HCT116 (cell line): ENCODE measurements around the gene DPEP3. TPM values are rescaled to one million over a fixed set of nuclear protein-coding genes. Genes with fewer than 3 reads are reported as not detected.

ENCODE experiments used
- ATAC-seq: fragments of 200-7000 bp; cut with Tn5 transposase; 2 replicates; pipeline ENCODE4 v1.9.1; 2020; ENCODE audit warnings: mild to moderate bottlenecking, moderate library complexity
- BruUV-seq: library from RNA; stranded (reverse); fragments of 400-500 nt; replicated peaks from 2 replicates; lab custom pipeline; 2021; lab: Mats Ljungman, UMichigan
- CTCF ChIA-PET: fragments of 300-600 bp; sonication (Branson Sonifier 250); formaldehyde crosslinking; loops from one replicate; lab custom pipeline; 2021; ENCODE audit warnings: antibody characterized with exemption; lab: Charles Lee
- POLR2A ChIA-PET: fragments of 300-600, 350-600 bp; sonication (Branson Sonifier 250); formaldehyde crosslinking; loops from one replicate; lab custom pipeline; 2021; ENCODE audit warnings: antibody characterized with exemption; lab: Charles Lee
- RAD21 ChIA-PET, 2 experiments: fragments of 300-600 bp; sonication (Branson Sonifier 250); formaldehyde crosslinking; loops; one replicate each; lab custom pipeline; 2023; ENCODE audit warnings: low total read pairs in 2 of 2; ENCODE audit not compliant: uncharacterized antibody in 2 of 2, unreplicated experiment in 2 of 2, low non-redundant PET in 1 of 2; lab: Charles Lee
- DNase-seq: peaks from one replicate; pipeline ENCODE4 v3.0.0-alpha.2; 2010; ENCODE audit warnings: low read depth, low spot score
- H2AFZ ChIP-seq: fragments of 200-600 bp; shearing (Covaris generic), sonication (generic); 2 replicates; pipeline ENCODE4 v1.6.1; 2017; ENCODE audit warnings: low read depth, mixed run types, mixed read lengths, antibody characterized with exemption, low read length; ENCODE audit not compliant: poor library complexity, severe bottlenecking
- H3K27ac ChIP-seq: 2 replicates; pipeline ENCODE4 v1.5.1; 2012; ENCODE audit warnings: low read depth, low read length
- H3K27me3 ChIP-seq: fragments of 200-600 bp; sonication (generic); 2 replicates; pipeline ENCODE4 v1.6.1; 2016; ENCODE audit warnings: mixed run types, low read length, mixed read lengths; ENCODE audit not compliant: insufficient read depth
- H3K36me3 ChIP-seq, 2 experiments: fragments of 200-500 bp in 1 of 2; fragments of 200-600 bp in 1 of 2; sonication (Bioruptor generic) in 1 of 2; sonication (generic) in 1 of 2; 2 replicates each; pipeline versions ENCODE4 v1.5.1 to v1.6.1; 2014 to 2016; ENCODE audit warnings: low read length in 2 of 2, inconsistent platforms in 1 of 2, mixed read lengths in 1 of 2, mixed run types in 1 of 2; ENCODE audit not compliant: insufficient read depth in 2 of 2, control insufficient read depth in 1 of 2
- H3K4me1 ChIP-seq, 2 experiments: fragments of 200-600 bp in 1 of 2; sonication (generic) in 1 of 2; 2 replicates each; pipeline versions ENCODE4 v1.5.1 to v1.6.1; 2012 to 2017; ENCODE audit warnings: low read length in 2 of 2, inconsistent platforms in 1 of 2, mild to moderate bottlenecking in 1 of 2, mixed read lengths in 1 of 2, mixed run types in 1 of 2, moderate library complexity in 1 of 2; ENCODE audit not compliant: insufficient read depth in 2 of 2, control insufficient read depth in 1 of 2
- H3K4me2 ChIP-seq: fragments of 200-600 bp; sonication (generic); 2 replicates; pipeline ENCODE4 v1.6.1; 2017; ENCODE audit warnings: mixed run types, low read length, mixed read lengths
- H3K4me3 ChIP-seq, 2 experiments: fragments of 200-600 bp in 1 of 2; sonication (generic) in 1 of 2; replicated peaks in 1 of 2; 2 replicates each; pipeline ENCODE4 v1.5.1; 2011 to 2016; ENCODE audit warnings: low read length in 2 of 2, control low read depth in 1 of 2, low read depth in 1 of 2, mild to moderate bottlenecking in 1 of 2, mixed read lengths in 1 of 2, mixed run types in 1 of 2
- H3K79me2 ChIP-seq: fragments of 200-600 bp; sonication (generic); 2 replicates; pipeline ENCODE4 v1.6.1; 2017; ENCODE audit warnings: mild to moderate bottlenecking, mixed run types, low read length, moderate library complexity, mixed read lengths; ENCODE audit not compliant: insufficient read depth
- H3K9ac ChIP-seq: fragments of 200-600 bp; sonication (generic); 2 replicates; pipeline ENCODE4 v1.6.1; 2016; ENCODE audit warnings: low read length, mixed read lengths
- H3K9me2 ChIP-seq: fragments of 200-600 bp; sonication (generic), shearing (Covaris generic); 2 replicates; pipeline ENCODE4 v1.6.1; 2017; ENCODE audit warnings: mixed run types, mild to moderate bottlenecking, moderate library complexity; ENCODE audit not compliant: insufficient read depth
- H3K9me3 ChIP-seq, 2 experiments: fragments of 200-500 bp in 1 of 2; fragments of 200-600 bp in 1 of 2; sonication (Bioruptor generic) in 1 of 2; sonication (generic) in 1 of 2; 2 replicates each; pipeline ENCODE4 v1.6.1; 2014 to 2017; ENCODE audit warnings: low read length in 2 of 2, mixed read lengths in 2 of 2, inconsistent platforms in 1 of 2, low read depth in 1 of 2, mild to moderate bottlenecking in 1 of 2, mixed run types in 1 of 2, moderate library complexity in 1 of 2; ENCODE audit not compliant: control insufficient read depth in 1 of 2, insufficient read depth in 1 of 2
- H4K20me1 ChIP-seq: fragments of 200-600 bp; sonication (generic), shearing (Covaris generic); 2 replicates; pipeline ENCODE4 v1.6.1; 2017; ENCODE audit warnings: mixed run types, mild to moderate bottlenecking, moderate library complexity; ENCODE audit not compliant: insufficient read depth
- CBX3 ChIP-seq: IDR thresholded peaks from 2 replicates; pipeline ENCODE4 v1.6.1; 2012; ENCODE audit warnings: low read depth
- EGR1 ChIP-seq: IDR thresholded peaks from 2 replicates; pipeline ENCODE4 v1.6.1; 2012; ENCODE audit warnings: low read depth
- ELF1 ChIP-seq: IDR thresholded peaks from 2 replicates; pipeline ENCODE4 v1.6.1; 2012; ENCODE audit warnings: low read depth, borderline replicate concordance
- JUND ChIP-seq: IDR thresholded peaks from 2 replicates; pipeline ENCODE4 v1.6.1; 2012
- POLR2A ChIP-seq: IDR thresholded peaks from 2 replicates; pipeline ENCODE4 v1.7.0; 2011; ENCODE audit warnings: borderline replicate concordance; ENCODE audit not compliant: insufficient read depth, insufficient read length; ENCODE audit errors: extremely low read depth
- RAD21 ChIP-seq: IDR thresholded peaks from 2 replicates; pipeline ENCODE4 v1.6.1; 2012; ENCODE audit warnings: low read depth, mild to moderate bottlenecking
- SP1 ChIP-seq: IDR thresholded peaks from 2 replicates; pipeline ENCODE4 v1.6.1; 2012; ENCODE audit warnings: low read depth
- SRF ChIP-seq: IDR thresholded peaks from 2 replicates; pipeline ENCODE4 v1.6.1; 2012; ENCODE audit warnings: low read depth
- YY1 ChIP-seq: IDR thresholded peaks from 2 replicates; pipeline ENCODE4 v1.6.1; 2011; ENCODE audit warnings: low read length, low read depth, moderate library complexity, mild to moderate bottlenecking; ENCODE audit not compliant: insufficient replicate concordance; ENCODE audit errors: extremely low read depth
- ZNF274 ChIP-seq: fragments of 200-500 bp; sonication (Bioruptor generic); IDR thresholded peaks from 2 replicates; pipeline ENCODE4 v1.6.1; 2014; ENCODE audit warnings: mild to moderate bottlenecking, low read depth, low read length, inconsistent platforms
- intact Hi-C: fragments of 100-400 bp; cut with micrococcal nuclease; formaldehyde crosslinking; loops from 2 replicates; pipeline ENCODE4 v1.10.0; 2022
- total RNA-seq: library from RNA; stranded (reverse); gene quantifications from one replicate; pipeline ENCODE4 v1.2.1, GENCODE V29; 2021; ENCODE audit not compliant: unreplicated experiment
- TF ChIP-seq, protein P1 (sequence below): IDR thresholded peaks from 2 replicates; pipeline ENCODE4 v1.6.1; 2012
- TF ChIP-seq, protein P2 (sequence below): IDR thresholded peaks from 2 replicates; pipeline ENCODE4 v1.6.1; 2011; ENCODE audit warnings: mild to moderate bottlenecking, low read length, moderate library complexity; ENCODE audit not compliant: insufficient replicate concordance; ENCODE audit errors: extremely low read depth

DPEP3 gene
- total RNA-seq, 1 experiment from 2014 or later: not detected

DNA sequence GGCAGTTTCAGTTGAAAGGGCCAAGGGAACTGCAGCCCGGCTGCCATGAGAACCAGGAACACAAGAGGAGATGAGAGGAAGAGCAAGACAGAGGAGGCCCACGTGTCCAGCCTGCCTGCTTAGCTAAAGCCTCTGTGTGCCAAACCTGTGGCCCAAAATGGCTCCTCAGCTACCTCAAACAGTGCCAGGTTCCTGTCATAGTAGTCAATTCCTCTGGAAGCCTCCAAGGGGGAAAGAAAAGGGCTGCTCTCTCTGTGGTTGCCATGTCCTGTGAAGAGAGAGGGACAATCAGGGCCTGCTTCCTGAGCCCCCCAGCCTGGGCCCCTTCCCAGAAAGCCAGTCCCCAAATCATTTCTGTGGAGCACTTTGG, 17.0 kb downstream of the DPEP3 start:
- peaks cover 6 to 8% of the 10 kb centered on the region in 2 experiments; a peak in 2 of 4 replicates for H3K36me3 ChIP-seq
- no peaks in the 10 kb centered on the region for H3K27me3 ChIP-seq
- no peak for ATAC-seq
- CTCF ChIA-PET: no interaction called here
- intact Hi-C loops: no loop called here
- no peaks in the 10 kb centered on the region for H3K9me3 ChIP-seq
- no peak overlapping the region for H3K9ac ChIP-seq
- H2AFZ ChIP-seq: no peak overlapping the region
- peaks cover 18 to 20% of the 10 kb centered on the region in 2 experiments for H3K4me1 ChIP-seq
- no peak overlapping the region for H3K4me2 ChIP-seq
- no peaks in the 10 kb centered on the region for H3K9me2 ChIP-seq
- POLR2A ChIA-PET: no interaction called here
- H3K27ac ChIP-seq: no peak overlapping the region
- no peaks in the 10 kb centered on the region for H4K20me1 ChIP-seq
- RAD21 ChIA-PET: no interaction called here
- H3K4me3 ChIP-seq: no peak overlapping the region
- TF ChIP-seq ZNF274: no peak
- TF ChIP-seq, protein P1, sequence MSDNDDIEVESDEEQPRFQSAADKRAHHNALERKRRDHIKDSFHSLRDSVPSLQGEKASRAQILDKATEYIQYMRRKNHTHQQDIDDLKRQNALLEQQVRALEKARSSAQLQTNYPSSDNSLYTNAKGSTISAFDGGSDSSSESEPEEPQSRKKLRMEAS: no peak
- no peak for TF ChIP-seq ELF1
- no peak for TF ChIP-seq EGR1
- TF ChIP-seq RAD21: no peak
- TF ChIP-seq CBX3: no peak
- TF ChIP-seq, all 23 proteins: peak for 0
- no peak for DNase-seq
- peaks cover 32% of the 10 kb centered on the region for H3K79me2 ChIP-seq
- no TSS peak for BruUV-seq

DNA sequence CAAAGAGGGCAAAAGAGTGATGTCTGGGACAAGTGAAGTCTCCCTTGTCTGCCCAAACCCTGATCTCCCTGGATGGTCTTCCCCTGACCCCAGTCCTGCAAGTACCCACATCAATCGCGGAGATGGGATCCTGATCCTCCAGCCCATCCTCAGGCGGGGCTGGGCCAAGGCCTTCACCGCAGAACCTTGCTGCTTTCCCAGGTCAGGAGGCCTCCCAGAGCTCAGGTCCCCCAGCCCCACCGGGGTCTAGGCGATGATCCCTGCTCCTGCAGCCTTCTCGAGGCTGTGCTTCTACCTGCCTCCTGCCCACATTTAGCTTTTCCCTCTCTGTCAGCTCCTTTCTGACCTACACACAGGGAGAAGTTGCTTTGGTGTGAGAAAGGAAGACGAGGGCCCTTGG, 18.2 kb downstream of the DPEP3 start:
- intact Hi-C loops: no loop called here
- CTCF ChIA-PET: no interaction called here
- no TSS peak for BruUV-seq
- no peak overlapping the region for H3K27ac ChIP-seq
- no peak for DNase-seq
- no peak overlapping the region for H3K9ac ChIP-seq
- H3K4me3 ChIP-seq: no peak overlapping the region
- TF ChIP-seq SRF: no peak
- no peak for TF ChIP-seq YY1
- no peak for TF ChIP-seq POLR2A
- no peak for TF ChIP-seq SP1
- no peak for TF ChIP-seq JUND
- TF ChIP-seq, protein P2, sequence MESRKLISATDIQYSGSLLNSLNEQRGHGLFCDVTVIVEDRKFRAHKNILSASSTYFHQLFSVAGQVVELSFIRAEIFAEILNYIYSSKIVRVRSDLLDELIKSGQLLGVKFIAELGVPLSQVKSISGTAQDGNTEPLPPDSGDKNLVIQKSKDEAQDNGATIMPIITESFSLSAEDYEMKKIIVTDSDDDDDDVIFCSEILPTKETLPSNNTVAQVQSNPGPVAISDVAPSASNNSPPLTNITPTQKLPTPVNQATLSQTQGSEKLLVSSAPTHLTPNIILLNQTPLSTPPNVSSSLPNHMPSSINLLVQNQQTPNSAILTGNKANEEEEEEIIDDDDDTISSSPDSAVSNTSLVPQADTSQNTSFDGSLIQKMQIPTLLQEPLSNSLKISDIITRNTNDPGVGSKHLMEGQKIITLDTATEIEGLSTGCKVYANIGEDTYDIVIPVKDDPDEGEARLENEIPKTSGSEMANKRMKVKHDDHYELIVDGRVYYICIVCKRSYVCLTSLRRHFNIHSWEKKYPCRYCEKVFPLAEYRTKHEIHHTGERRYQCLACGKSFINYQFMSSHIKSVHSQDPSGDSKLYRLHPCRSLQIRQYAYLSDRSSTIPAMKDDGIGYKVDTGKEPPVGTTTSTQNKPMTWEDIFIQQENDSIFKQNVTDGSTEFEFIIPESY: no peak
- no peak for TF ChIP-seq ELF1
- TF ChIP-seq, all 23 proteins: peak for 0
- POLR2A ChIA-PET: no interaction called here
- H2AFZ ChIP-seq: no peak overlapping the region
- no peak for ATAC-seq
- no peaks in the 10 kb centered on the region for H3K27me3 ChIP-seq
- peaks cover 8 to 10% of the 10 kb centered on the region in 2 experiments; a peak in 2 of 4 replicates for H3K36me3 ChIP-seq
- RAD21 ChIA-PET: no interaction called here
- H3K4me2 ChIP-seq: no peak overlapping the region
- no peaks in the 10 kb centered on the region for H3K9me2 ChIP-seq
- no peaks in the 10 kb centered on the region for H3K9me3 ChIP-seq
- H4K20me1 ChIP-seq: no peaks in the 10 kb centered on the region
- peaks cover 15 to 16% of the 10 kb centered on the region in 2 experiments for H3K4me1 ChIP-seq
- H3K79me2 ChIP-seq: peaks cover 21% of the 10 kb centered on the region; the same call in 1 of the 2 replicates
